Keratinocyte (primary cell): Measurements from ENCODE around the gene PAIP2B. TPM values are rescaled to one million over a fixed set of nuclear protein-coding genes. Genes with fewer than 3 reads are reported as not detected.

Source experiments
- DNase-seq: peaks from one replicate; pipeline ENCODE4 v3.0.0-alpha.2; 2011; ENCODE audit warnings: low read depth, missing footprints, low spot score
- FAIRE-seq: peaks from 2 replicates; lab custom pipeline; 2011; peaks lifted over from hg19 to GRCh38; lab: Jason Lieb, UNC
- H2AFZ ChIP-seq: 2 replicates; pipeline ENCODE4 v1.6.0; 2012; ENCODE audit warnings: low read length, control low read depth, inconsistent platforms; ENCODE audit not compliant: control insufficient read depth
- H3K27ac ChIP-seq: 2 replicates; pipeline ENCODE4 v1.5.1; 2011; ENCODE audit warnings: low read length; ENCODE audit not compliant: control insufficient read depth, insufficient read depth
- H3K27me3 ChIP-seq: 3 replicates; pipeline ENCODE4 v1.6.0; 2011; ENCODE audit warnings: low read length; ENCODE audit not compliant: control insufficient read depth, insufficient read depth; ENCODE audit errors: extremely low read depth
- H3K36me3 ChIP-seq, 2 experiments: 2 replicates in 1 of 2; 3 replicates in 1 of 2; pipeline ENCODE4 v1.5.1; 2011; ENCODE audit warnings: low read length in 2 of 2, mild to moderate bottlenecking in 1 of 2; ENCODE audit not compliant: control insufficient read depth in 2 of 2, insufficient read depth in 2 of 2; ENCODE audit errors: extremely low read depth in 1 of 2
- H3K4me1 ChIP-seq: 3 replicates; pipeline ENCODE4 v1.5.1; 2011; ENCODE audit warnings: low read length; ENCODE audit not compliant: control insufficient read depth, insufficient read depth; ENCODE audit errors: extremely low read depth
- H3K4me2 ChIP-seq: 3 replicates; pipeline ENCODE4 v1.6.0; 2011; ENCODE audit warnings: low read depth, low read length; ENCODE audit not compliant: control insufficient read depth, insufficient read depth; ENCODE audit errors: extremely low read depth
- H3K4me3 ChIP-seq, 3 experiments: fragments of 200-600 bp in 1 of 3; sonication (generic) in 1 of 3; 2 replicates in 2 of 3; 3 replicates in 1 of 3; pipeline ENCODE4 v1.5.1; 2011 to 2016; ENCODE audit warnings: low read length in 3 of 3, mild to moderate bottlenecking in 3 of 3, control low read depth in 2 of 3, inconsistent platforms in 1 of 3, low read depth in 1 of 3, mixed read lengths in 1 of 3, mixed run types in 1 of 3, moderate library complexity in 1 of 3; ENCODE audit not compliant: control insufficient read depth in 2 of 3, insufficient read depth in 2 of 3; ENCODE audit errors: extremely low read depth in 1 of 3
- H3K79me2 ChIP-seq: 2 replicates; pipeline ENCODE4 v1.6.0; 2012; ENCODE audit warnings: low read length; ENCODE audit not compliant: control insufficient read depth, insufficient read depth
- H3K9ac ChIP-seq: 3 replicates; pipeline ENCODE4 v1.6.0; 2011; ENCODE audit warnings: low read length; ENCODE audit not compliant: control insufficient read depth, insufficient read depth; ENCODE audit errors: extremely low read depth
- H3K9me1 ChIP-seq: 3 replicates; pipeline ENCODE4 v1.6.0; 2011; ENCODE audit warnings: low read length; ENCODE audit not compliant: control insufficient read depth, insufficient read depth; ENCODE audit errors: extremely low read depth
- H3K9me3 ChIP-seq: 2 replicates; pipeline ENCODE4 v1.5.1; 2012; ENCODE audit warnings: low read depth, low read length; ENCODE audit not compliant: control insufficient read depth
- H4K20me1 ChIP-seq: 3 replicates; pipeline ENCODE4 v1.6.0; 2011; ENCODE audit warnings: low read length; ENCODE audit not compliant: control insufficient read depth, insufficient read depth; ENCODE audit errors: extremely low read depth
- CTCF ChIP-seq, 3 experiments: IDR thresholded peaks in 1 of 3; conservative IDR thresholded peaks in 1 of 3; optimal IDR thresholded peaks in 1 of 3; 2 replicates in 2 of 3; 3 replicates in 1 of 3; pipeline versions ENCODE3 to v1.5.1; 2011; ENCODE audit warnings: low read length in 3 of 3, mild to moderate bottlenecking in 3 of 3, moderate library complexity in 2 of 3, control low read depth in 1 of 3, inconsistent platforms in 1 of 3; ENCODE audit not compliant: insufficient read depth in 2 of 3; ENCODE audit errors: extremely low read depth in 1 of 3
- EZH2 ChIP-seq: IDR thresholded peaks from one replicate; pipeline ENCODE4 v1.6.1; 2012; ENCODE audit warnings: inconsistent platforms, mild to moderate bottlenecking, low read length, moderate library complexity
- dilution Hi-C: fragments of 300-500 bp; cut with MboI; formaldehyde crosslinking; loops from one replicate; pipeline ENCODE4 v1.7.0; 2020; ENCODE audit warnings: low sequenced_read_pairs; ENCODE audit not compliant: extremely low pct_ligation_motif_present
- polyA plus RNA-seq, 5 experiments: library from polyadenylated mRNA; depleted of rRNA in 3 of 5; stranded (reverse) in 3 of 5; stranded (forward) in 1 of 5; unstranded in 1 of 5; fragments of >200 nt; gene quantifications; 1 replicate in 1 of 5; 2 replicates in 3 of 5; 3 replicates in 1 of 5; pipeline versions ENCODE4 v1.2.1 to v1.2.3, GENCODE V29; 2011 to 2012; ENCODE audit warnings: missing spikeins in 2 of 5, low read depth in 1 of 5, low replicate concordance in 1 of 5

Gene PAIP2B
- polyA plus RNA-seq, 1 donor (not counting 4 experiments of a cell fraction or from before 2014, with no cell fraction given) = 1.7 TPM

- no peak for DNase-seq
- H3K9me3 ChIP-seq = no peaks in the 10 kb centered on the region
- H3K27me3 ChIP-seq = no peaks in the 10 kb centered on the region
- H2AFZ ChIP-seq = no peak overlapping the region
- no peak for FAIRE-seq
- H3K4me1 ChIP-seq = peaks cover 14% of the 10 kb centered on the region
- H3K27ac ChIP-seq = no peak overlapping the region
- no peaks in the 10 kb centered on the region for H3K36me3 ChIP-seq
- dilution Hi-C loops = no loop called here
- no peak overlapping the region for H3K4me3 ChIP-seq
- H3K79me2 ChIP-seq = no peaks in the 10 kb centered on the region
- no peak overlapping the region for H3K4me2 ChIP-seq
- TF ChIP-seq CTCF (optimal IDR thresholded peaks at IDR 0.05 in 1 of 3, IDR thresholded peaks at IDR 0.05 in 1 of 3, conservative IDR thresholded peaks at IDR 0.05 in 1 of 3; ENCODE audit: extremely low read depth in 1 of 3, insufficient read depth in 2 of 3, low read length in 3 of 3) (no peak), EZH2 (no peak)
- no peaks in the 10 kb centered on the region for H3K9me1 ChIP-seq
- no peaks in the 10 kb centered on the region for H4K20me1 ChIP-seq
- no peak overlapping the region for H3K9ac ChIP-seq
Observed at GRCh38 chr2:71215447-71215846, 11.5 kb downstream of the PAIP2B start.

GRCh38 chr2:71212336-71212735, 14.6 kb downstream of the PAIP2B start:
- no peak overlapping the region for H3K4me2 ChIP-seq
- peaks cover 14% of the 10 kb centered on the region for H3K4me1 ChIP-seq
- no peaks in the 10 kb centered on the region for H3K36me3 ChIP-seq
- H3K27ac ChIP-seq = no peak overlapping the region
- H3K9me1 ChIP-seq = no peaks in the 10 kb centered on the region
- no peak for TF ChIP-seq CTCF (optimal IDR thresholded peaks at IDR 0.05 in 1 of 3, IDR thresholded peaks at IDR 0.05 in 1 of 3, conservative IDR thresholded peaks at IDR 0.05 in 1 of 3; ENCODE audit: extremely low read depth in 1 of 3, insufficient read depth in 2 of 3, low read length in 3 of 3)
- no peak for TF ChIP-seq EZH2
- H3K79me2 ChIP-seq = no peaks in the 10 kb centered on the region
- H3K9me3 ChIP-seq = no peaks in the 10 kb centered on the region
- no peak overlapping the region for H3K4me3 ChIP-seq
- no peak for FAIRE-seq
- no peak overlapping the region for H3K9ac ChIP-seq
- no peaks in the 10 kb centered on the region for H3K27me3 ChIP-seq
- dilution Hi-C loops = no loop called here
- H2AFZ ChIP-seq = no peak overlapping the region
- DNase-seq = no peak
- no peaks in the 10 kb centered on the region for H4K20me1 ChIP-seq
